Fibroblast of lung (primary cell): ENCODE data around the gene KCNQ1OT1. TPM values are rescaled to one million over a fixed set of nuclear protein-coding genes. Genes with fewer than 3 reads are reported as not detected.

ENCODE experiments used
- DNase-seq, 2 donors: peaks; one replicate each; pipeline versions ENCODE4 v3.0.0 to v3.0.0-alpha.2; 2010; ENCODE audit warnings: low read depth in 2 of 2
- H2AFZ ChIP-seq: 2 replicates; pipeline ENCODE4 v1.5.1; 2012; ENCODE audit warnings: low read length, control low read depth, inconsistent platforms
- H3K27ac ChIP-seq: 2 replicates; pipeline ENCODE4 v1.5.1; 2011; ENCODE audit warnings: low read length, control low read depth; ENCODE audit not compliant: insufficient read depth
- H3K27me3 ChIP-seq: 2 replicates; pipeline ENCODE4 v1.5.1; 2011; ENCODE audit warnings: mild to moderate bottlenecking, low read length; ENCODE audit not compliant: control insufficient read depth, insufficient read depth
- H3K36me3 ChIP-seq: 2 replicates; pipeline ENCODE4 v1.5.1; 2011; ENCODE audit warnings: low read length; ENCODE audit not compliant: control insufficient read depth, insufficient read depth
- H3K4me1 ChIP-seq: 2 replicates; pipeline ENCODE4 v1.5.1; 2011; ENCODE audit warnings: low read length; ENCODE audit not compliant: control insufficient read depth, insufficient read depth; ENCODE audit errors: extremely low read depth
- H3K4me2 ChIP-seq: 2 replicates; pipeline ENCODE4 v1.5.1; 2011; ENCODE audit warnings: low read length, control low read depth; ENCODE audit not compliant: insufficient read depth; ENCODE audit errors: extremely low read depth
- H3K4me3 ChIP-seq, 4 experiments: fragments of 200-600 bp in 1 of 4; sonication (generic) in 1 of 4; replicated peaks in 1 of 4; 2 replicates each; pipeline ENCODE4 v1.5.1; 2011 to 2016; ENCODE audit warnings: low read length in 4 of 4, low read depth in 3 of 4, mild to moderate bottlenecking in 3 of 4, control low read depth in 2 of 4, inconsistent platforms in 1 of 4, mixed read lengths in 1 of 4; ENCODE audit not compliant: insufficient read depth in 1 of 4; ENCODE audit errors: control extremely low read depth in 1 of 4
- H3K79me2 ChIP-seq: 2 replicates; pipeline ENCODE4 v1.5.1; 2012; ENCODE audit warnings: mild to moderate bottlenecking, low read length, inconsistent platforms; ENCODE audit not compliant: control insufficient read depth, insufficient read depth
- H3K9ac ChIP-seq: 2 replicates; pipeline ENCODE4 v1.5.1; 2011; ENCODE audit warnings: mild to moderate bottlenecking, low read length, control low read depth; ENCODE audit not compliant: insufficient read depth
- H3K9me3 ChIP-seq: 2 replicates; pipeline ENCODE4 v1.5.1; 2012; ENCODE audit warnings: low read depth, low read length; ENCODE audit not compliant: control insufficient read depth, insufficient read depth
- H4K20me1 ChIP-seq: 2 replicates; pipeline ENCODE4 v1.5.1; 2011; ENCODE audit warnings: low read length; ENCODE audit not compliant: control insufficient read depth, insufficient read depth; ENCODE audit errors: extremely low read depth
- EZH2 ChIP-seq: IDR thresholded peaks from 2 replicates; pipeline ENCODE4 v1.5.1; 2012; ENCODE audit warnings: low read length, control low read depth, mild to moderate bottlenecking; ENCODE audit errors: missing control alignments
- polyA plus RNA-seq, 2 donors: library from polyadenylated mRNA; depleted of rRNA in 1 of 2; stranded (reverse) in 1 of 2; unstranded in 1 of 2; fragments of >200 nt; gene quantifications; 2 replicates each; pipeline ENCODE4 v1.2.1, GENCODE V29; 2011 to 2012; ENCODE audit warnings: missing spikeins in 1 of 2
- total RNA-seq: library from RNA; depleted of rRNA; stranded (reverse); fragments of >200 nt; gene quantifications from 2 replicates; pipeline ENCODE4 v1.2.1, GENCODE V29; 2014
- TF ChIP-seq, protein P1 (sequence below), 2 donors: IDR thresholded peaks in 1 of 2; conservative IDR thresholded peaks in 1 of 2; 1 replicate in 1 of 2; 2 replicates in 1 of 2; pipeline ENCODE4 v1.5.1; 2011 to 2012; ENCODE audit warnings: low read length in 2 of 2, control low read depth in 1 of 2, inconsistent platforms in 1 of 2, low read depth in 1 of 2, mild to moderate bottlenecking in 1 of 2

KCNQ1OT1 gene
- total and polyA plus RNA-seq, 2 donors (not counting 1 experiment from before 2014, with no cell fraction given), result 0.11 to 1.8 TPM

- no peak for TF ChIP-seq EZH2
- TF ChIP-seq, protein P1, sequence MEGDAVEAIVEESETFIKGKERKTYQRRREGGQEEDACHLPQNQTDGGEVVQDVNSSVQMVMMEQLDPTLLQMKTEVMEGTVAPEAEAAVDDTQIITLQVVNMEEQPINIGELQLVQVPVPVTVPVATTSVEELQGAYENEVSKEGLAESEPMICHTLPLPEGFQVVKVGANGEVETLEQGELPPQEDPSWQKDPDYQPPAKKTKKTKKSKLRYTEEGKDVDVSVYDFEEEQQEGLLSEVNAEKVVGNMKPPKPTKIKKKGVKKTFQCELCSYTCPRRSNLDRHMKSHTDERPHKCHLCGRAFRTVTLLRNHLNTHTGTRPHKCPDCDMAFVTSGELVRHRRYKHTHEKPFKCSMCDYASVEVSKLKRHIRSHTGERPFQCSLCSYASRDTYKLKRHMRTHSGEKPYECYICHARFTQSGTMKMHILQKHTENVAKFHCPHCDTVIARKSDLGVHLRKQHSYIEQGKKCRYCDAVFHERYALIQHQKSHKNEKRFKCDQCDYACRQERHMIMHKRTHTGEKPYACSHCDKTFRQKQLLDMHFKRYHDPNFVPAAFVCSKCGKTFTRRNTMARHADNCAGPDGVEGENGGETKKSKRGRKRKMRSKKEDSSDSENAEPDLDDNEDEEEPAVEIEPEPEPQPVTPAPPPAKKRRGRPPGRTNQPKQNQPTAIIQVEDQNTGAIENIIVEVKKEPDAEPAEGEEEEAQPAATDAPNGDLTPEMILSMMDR (conservative IDR thresholded peaks at IDR 0.05 in 1 of 2, IDR thresholded peaks at IDR 0.05 in 1 of 2; ENCODE audit: low read depth in 1 of 2, low read length in 2 of 2), result no peak
- no peak overlapping the region for H2AFZ ChIP-seq
- H3K79me2 ChIP-seq, result no peaks in the 10 kb centered on the region
- H3K4me3 ChIP-seq, result no peak overlapping the region
- no peak overlapping the region for H3K9ac ChIP-seq
- H3K27ac ChIP-seq, result no peak overlapping the region
- H3K9me3 ChIP-seq, result no peaks in the 10 kb centered on the region
- H3K4me2 ChIP-seq, result no peak overlapping the region
- peaks cover 12% of the 10 kb centered on the region for H3K27me3 ChIP-seq
- no peak for DNase-seq
- no peaks in the 10 kb centered on the region for H4K20me1 ChIP-seq
- no peaks in the 10 kb centered on the region for H3K36me3 ChIP-seq
- no peaks in the 10 kb centered on the region for H3K4me1 ChIP-seq
These were observed 23.2 kb upstream of the KCNQ1OT1 start for GRCh38 chr11:2722955-2723354.

DNA sequence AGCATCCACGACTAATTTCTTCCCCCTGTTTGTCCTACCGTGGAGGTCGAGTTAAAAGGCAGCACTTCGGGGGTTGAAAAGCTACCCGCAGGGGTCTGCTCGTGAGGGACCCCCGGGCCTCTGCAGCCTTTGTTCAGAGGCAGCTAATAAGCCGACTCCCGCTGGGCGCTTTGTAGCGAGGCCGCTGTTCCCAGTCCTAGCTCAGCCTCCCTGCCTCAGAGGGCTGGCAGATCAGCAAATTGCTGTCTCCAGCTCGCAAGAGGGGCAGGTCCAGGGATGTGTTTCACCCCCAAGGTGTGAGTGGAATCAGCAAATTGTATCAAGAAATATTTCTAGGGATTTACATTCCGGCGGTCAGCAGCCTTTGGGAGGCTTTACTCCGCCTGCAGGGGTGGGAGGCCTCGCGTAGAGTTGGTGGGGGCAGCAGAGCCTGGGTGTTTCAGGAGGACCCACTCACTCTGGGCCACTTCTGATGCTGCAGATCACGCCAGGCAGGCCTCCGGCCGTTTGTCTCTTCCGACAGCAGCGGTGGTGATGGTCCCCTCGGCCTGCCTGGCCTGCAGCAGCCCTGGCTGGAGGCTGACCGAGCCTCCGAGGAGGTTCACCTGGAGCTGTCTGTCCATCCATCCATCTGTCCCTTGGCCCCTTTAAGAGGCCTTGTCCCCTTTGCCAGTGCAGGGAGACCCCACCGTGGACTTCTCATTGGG, 21.6 kb upstream of the KCNQ1OT1 start:
- Histone ChIP-seq H3K27me3 (peaks cover 3% of the 10 kb centered on the region), H3K4me2 (no peak overlapping the region), H2AFZ (no peak overlapping the region), H3K4me1 (no peaks in the 10 kb centered on the region), H3K27ac (no peak overlapping the region), H3K36me3 (no peaks in the 10 kb centered on the region), H3K79me2 (no peaks in the 10 kb centered on the region), H3K9me3 (no peaks in the 10 kb centered on the region), H3K9ac (no peak overlapping the region), H3K4me3 (no peak overlapping the region), H4K20me1 (no peaks in the 10 kb centered on the region)
- DNase-seq, result no peak
- TF ChIP-seq, protein P1 (conservative IDR thresholded peaks at IDR 0.05 in 1 of 2, IDR thresholded peaks at IDR 0.05 in 1 of 2; ENCODE audit: low read depth in 1 of 2, low read length in 2 of 2), result no peak
- no peak for TF ChIP-seq EZH2

GRCh38 chr11:2719831-2720590, 20.2 kb upstream of the KCNQ1OT1 start:
- H3K27ac ChIP-seq, result no peak overlapping the region
- H3K9me3 ChIP-seq, result no peaks in the 10 kb centered on the region
- H3K9ac ChIP-seq, result no peak overlapping the region
- H3K36me3 ChIP-seq, result no peaks in the 10 kb centered on the region
- H3K79me2 ChIP-seq, result no peaks in the 10 kb centered on the region
- H3K4me3 ChIP-seq, result no peak overlapping the region
- H3K4me1 ChIP-seq, result no peaks in the 10 kb centered on the region
- DNase-seq, result no peak
- TF ChIP-seq EZH2, result no peak
- TF ChIP-seq, protein P1 (conservative IDR thresholded peaks at IDR 0.05 in 1 of 2, IDR thresholded peaks at IDR 0.05 in 1 of 2; ENCODE audit: low read depth in 1 of 2, low read length in 2 of 2), result no peak
- H3K27me3 ChIP-seq, result peaks cover 3% of the 10 kb centered on the region
- no peak overlapping the region for H3K4me2 ChIP-seq
- H4K20me1 ChIP-seq, result no peaks in the 10 kb centered on the region
- no peak overlapping the region for H2AFZ ChIP-seq
